SK-N-SH (cell line): ENCODE results near the gene TBC1D8. TPM values are rescaled to one million over a fixed set of nuclear protein-coding genes. Genes with fewer than 3 reads are reported as not detected.
A peak's percentile ranks its signal among the peaks of the same experiment; 100 is the strongest.

Source experiments
- CTCF ChIA-PET: fragments of 300-600, 350-600 bp; formaldehyde crosslinking; extraction: SDS; loops from one replicate; lab custom pipeline; 2021; lab: Yijun Ruan, JAX
- POLR2A ChIA-PET: fragments of 350-600 bp; sonication (Branson Sonifier 250); formaldehyde crosslinking; extraction: SDS; loops from one replicate; lab custom pipeline; 2020; ENCODE audit warnings: antibody characterized with exemption, inconsistent platforms; lab: Yijun Ruan, JAX
- DNase-seq: peaks from one replicate; pipeline ENCODE4 v3.0.0; 2012
- H2AFZ ChIP-seq: fragments of 200-600 bp; sonication (generic); 2 replicates; pipeline ENCODE4 v1.8.1; 2016; ENCODE audit warnings: antibody characterized with exemption, mild to moderate bottlenecking, low read depth
- H3F3A ChIP-seq: fragments of 200-600 bp; sonication (generic); replicated peaks from 2 replicates; pipeline ENCODE3; 2016; ENCODE audit warnings: antibody characterized with exemption, mild to moderate bottlenecking; ENCODE audit not compliant: insufficient read depth
- H3K27ac ChIP-seq, 2 experiments: fragments of 200-500 bp in 1 of 2; fragments of 200-600 bp in 1 of 2; sonication (Bioruptor generic) in 1 of 2; sonication (generic), shearing (Covaris generic) in 1 of 2; 2 replicates each; pipeline versions ENCODE4 v1.5.1 to v1.6.1; 2014 to 2016; ENCODE audit warnings: low read depth in 2 of 2, inconsistent platforms in 1 of 2, low read length in 1 of 2, mild to moderate bottlenecking in 1 of 2, mixed read lengths in 1 of 2
- H3K27me3 ChIP-seq: fragments of 200-600 bp; sonication (generic), shearing (Covaris generic); 2 replicates; pipeline ENCODE4 v1.6.1; 2016; ENCODE audit warnings: mixed run types; ENCODE audit not compliant: insufficient read depth
- H3K36me3 ChIP-seq, 2 experiments: fragments of 200-500 bp in 1 of 2; fragments of 200-600 bp in 1 of 2; sonication (Bioruptor generic) in 1 of 2; sonication (generic) in 1 of 2; replicated peaks in 1 of 2; 2 replicates each; pipeline versions ENCODE3 to v1.5.1; 2014 to 2016; ENCODE audit warnings: low read length in 1 of 2, mild to moderate bottlenecking in 1 of 2; ENCODE audit not compliant: insufficient read depth in 2 of 2, control insufficient read depth in 1 of 2
- H3K4me1 ChIP-seq, 2 experiments: fragments of 200-500 bp in 1 of 2; fragments of 200-600 bp in 1 of 2; sonication (Bioruptor generic) in 1 of 2; sonication (generic), shearing (Covaris generic) in 1 of 2; 2 replicates each; pipeline versions ENCODE4 v1.5.1 to v1.6.1; 2014 to 2016; ENCODE audit warnings: low read depth in 1 of 2, low read length in 1 of 2, mixed run types in 1 of 2; ENCODE audit not compliant: insufficient read depth in 2 of 2, control insufficient read depth in 1 of 2
- H3K4me2 ChIP-seq: fragments of 200-600 bp; sonication (generic), shearing (Covaris generic); 2 replicates; pipeline ENCODE4 v1.6.1; 2017; ENCODE audit warnings: mixed run types
- H3K4me3 ChIP-seq, 2 experiments: fragments of 200-500 bp in 1 of 2; fragments of 200-600 bp in 1 of 2; sonication (Bioruptor generic) in 1 of 2; sonication (generic), shearing (Covaris generic) in 1 of 2; 2 replicates each; pipeline versions ENCODE4 v1.5.1 to v1.8.1; 2014 to 2016; ENCODE audit warnings: low read depth in 2 of 2, inconsistent platforms in 1 of 2, low read length in 1 of 2, mild to moderate bottlenecking in 1 of 2, mixed read lengths in 1 of 2, moderate library complexity in 1 of 2
- H3K79me2 ChIP-seq: fragments of 200-600 bp; sonication (generic); 2 replicates; pipeline ENCODE4 v1.8.1; 2017; ENCODE audit warnings: mild to moderate bottlenecking; ENCODE audit not compliant: insufficient read depth
- H3K9ac ChIP-seq: fragments of 200-600 bp; sonication (generic); 2 replicates; pipeline ENCODE4 v1.6.1; 2017; ENCODE audit warnings: mixed run types
- H3K9me2 ChIP-seq: fragments of 200-600 bp; sonication (generic); 2 replicates; pipeline ENCODE4 v1.6.1; 2017; ENCODE audit warnings: mixed run types
- H3K9me3 ChIP-seq: fragments of 200-600 bp; sonication (generic); 2 replicates; pipeline ENCODE4 v1.6.1; 2017; ENCODE audit warnings: mixed run types, mild to moderate bottlenecking, moderate library complexity
- H4K20me1 ChIP-seq: fragments of 200-600 bp; sonication (generic); 2 replicates; pipeline ENCODE4 v1.6.1; 2017; ENCODE audit warnings: mild to moderate bottlenecking, mixed run types; ENCODE audit not compliant: insufficient read depth
- FOXM1 ChIP-seq: IDR thresholded peaks from 2 replicates; pipeline ENCODE4 v1.4.0; 2012; ENCODE audit warnings: low read depth, mild to moderate bottlenecking
- GABPA ChIP-seq: IDR thresholded peaks from 2 replicates; pipeline ENCODE4 v1.4.0; 2012; ENCODE audit warnings: low read depth, mild to moderate bottlenecking
- GATA2 ChIP-seq: sonication (generic); formaldehyde crosslinking; IDR thresholded peaks from 2 replicates; pipeline ENCODE4 v1.5.0; 2020; ENCODE audit warnings: mild to moderate bottlenecking, missing genetic modification reagents
- PBX3 ChIP-seq: IDR thresholded peaks from 2 replicates; pipeline ENCODE4; 2012
- POLR2AphosphoS5 ChIP-seq: IDR thresholded peaks from 2 replicates; pipeline ENCODE4 v1.6.1; 2012; ENCODE audit warnings: low read depth, low read length
- RAD21 ChIP-seq: IDR thresholded peaks from 2 replicates; pipeline ENCODE4 v1.6.1; 2012; ENCODE audit warnings: mild to moderate bottlenecking, low read length
- RCOR1 ChIP-seq: fragments of 150-350 bp; IDR thresholded peaks from 2 replicates; pipeline ENCODE4 v1.6.1; 2017; ENCODE audit warnings: antibody characterized with exemption, low read length
- REST ChIP-seq: IDR thresholded peaks from 2 replicates; pipeline ENCODE4 v1.6.1; 2012; ENCODE audit warnings: mild to moderate bottlenecking, low read depth, low read length, moderate library complexity
- RFX5 ChIP-seq: IDR thresholded peaks from 2 replicates; pipeline ENCODE4 v1.6.1; 2012; ENCODE audit warnings: mild to moderate bottlenecking, improper control_type of control experiment, low read length
- RXRA ChIP-seq: IDR thresholded peaks from 2 replicates; pipeline ENCODE4 v1.4.0; 2012; ENCODE audit warnings: low read depth, mild to moderate bottlenecking, borderline replicate concordance
- SMC3 ChIP-seq: IDR thresholded peaks from 2 replicates; pipeline ENCODE4 v1.6.1; 2012; ENCODE audit warnings: low read depth, low read length, improper control_type of control experiment
- TCF12 ChIP-seq: IDR thresholded peaks from 2 replicates; pipeline ENCODE4 v1.4.0; 2012
- USF1 ChIP-seq: IDR thresholded peaks from 2 replicates; pipeline ENCODE4 v1.4.0; 2012; ENCODE audit warnings: low read depth, borderline replicate concordance
- WGBS: methylation state at CpG from one replicate; pipeline ENCODE4 v1.1.6; 2017; ENCODE audit warnings: low lambda C conversion rate; 5-methylcytosine and 5-hydroxymethylcytosine counted together
- polyA plus RNA-seq, 3 experiments: library from polyadenylated mRNA; depleted of rRNA; stranded (reverse); fragments of >200 nt; gene quantifications; 2 replicates each; pipeline ENCODE4 v1.2.3, GENCODE V29; 2012
- TF ChIP-seq, protein P1 (sequence below): fragments of 150-350 bp; IDR thresholded peaks from 2 replicates; pipeline ENCODE4 v1.6.1; 2017; ENCODE audit warnings: antibody characterized with exemption, low read length, low read depth, borderline replicate concordance
- TF ChIP-seq, protein P2 (sequence below): fragments of 200-600 bp; sonication (generic); IDR thresholded peaks from 2 replicates; pipeline ENCODE4 v1.6.1; 2017; ENCODE audit warnings: antibody characterized with exemption, mild to moderate bottlenecking, moderate library complexity

TBC1D8 gene
- polyA plus RNA-seq, 1 of the 3 experiments (the other 2 are of a cell fraction), result 5.3 TPM

DNA sequence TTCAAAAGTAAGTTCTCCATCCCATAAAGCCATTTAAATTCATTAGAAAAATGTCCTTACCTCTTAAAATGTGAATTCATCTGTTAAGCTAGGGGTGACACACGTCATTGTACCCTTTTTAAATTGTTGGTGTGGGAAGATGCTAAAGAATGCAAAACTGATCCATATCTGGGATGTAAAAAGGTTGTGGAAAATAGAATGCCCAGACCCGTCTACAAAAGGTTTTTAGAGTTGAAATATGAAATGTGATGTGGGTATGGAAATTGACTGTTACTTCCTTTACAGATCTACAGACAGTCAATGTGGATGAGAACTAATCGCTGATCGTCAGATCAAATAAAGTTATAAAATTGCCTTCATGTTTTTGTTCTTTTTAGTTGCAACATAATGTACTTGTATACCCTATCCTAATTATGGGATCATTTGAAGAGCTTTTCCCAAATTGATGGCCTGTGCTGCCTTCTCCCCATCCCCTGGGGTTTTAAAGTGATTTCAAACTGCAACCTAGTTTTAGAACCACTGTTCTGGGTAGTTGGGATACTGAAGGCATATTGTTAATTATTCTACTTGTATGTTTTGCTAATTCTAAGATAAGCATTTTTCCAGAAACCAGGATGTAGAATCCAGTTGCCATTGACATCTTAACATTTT lies 145.0 kb downstream of the TBC1D8 start:
- Histone ChIP-seq H4K20me1 (peaks cover 45% of the 10 kb centered on the region), H3K27ac (peak overlapping the region in 1 of 2 experiments; percentile 14; a peak in 1 of 4 replicates), H3K9me3 (no peaks in the 10 kb centered on the region), H3K4me1 (peaks cover 11 to 24% of the 10 kb centered on the region in 2 experiments), H3K36me3 (peaks cover 61 to 68% of the 10 kb centered on the region in 2 experiments), H3K4me3 (no peak overlapping the region), H3K27me3 (no peaks in the 10 kb centered on the region), H3K79me2 (peaks cover 35% of the 10 kb centered on the region), H3K4me2 (peak overlapping the region; percentile 84; the same call in 1 of the 2 replicates), H3F3A (peaks cover 63% of the 10 kb centered on the region), H3K9me2 (no peaks in the 10 kb centered on the region), H3K9ac (no peak overlapping the region), H2AFZ (no peak overlapping the region)
- POLR2A ChIA-PET, result interaction anchor here (0.6 kb wide), 1 partner anchor 104 kb away, joined by 3 read pairs; no protein-coding TSS in a partner anchor
- DNase-seq, result no peak
- WGBS, result 75% methylated on average over 4 of the region's 4 CpGs
- no peak for TF ChIP-seq PBX3
- TF ChIP-seq, protein P1, sequence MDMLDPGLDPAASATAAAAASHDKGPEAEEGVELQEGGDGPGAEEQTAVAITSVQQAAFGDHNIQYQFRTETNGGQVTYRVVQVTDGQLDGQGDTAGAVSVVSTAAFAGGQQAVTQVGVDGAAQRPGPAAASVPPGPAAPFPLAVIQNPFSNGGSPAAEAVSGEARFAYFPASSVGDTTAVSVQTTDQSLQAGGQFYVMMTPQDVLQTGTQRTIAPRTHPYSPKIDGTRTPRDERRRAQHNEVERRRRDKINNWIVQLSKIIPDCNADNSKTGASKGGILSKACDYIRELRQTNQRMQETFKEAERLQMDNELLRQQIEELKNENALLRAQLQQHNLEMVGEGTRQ, result no peak
- TF ChIP-seq POLR2AphosphoS5, result 0 out of 2 replicates have a peak, but pooled peaks have one; percentile 26
- no peak for TF ChIP-seq RAD21
- TF ChIP-seq, protein P2, sequence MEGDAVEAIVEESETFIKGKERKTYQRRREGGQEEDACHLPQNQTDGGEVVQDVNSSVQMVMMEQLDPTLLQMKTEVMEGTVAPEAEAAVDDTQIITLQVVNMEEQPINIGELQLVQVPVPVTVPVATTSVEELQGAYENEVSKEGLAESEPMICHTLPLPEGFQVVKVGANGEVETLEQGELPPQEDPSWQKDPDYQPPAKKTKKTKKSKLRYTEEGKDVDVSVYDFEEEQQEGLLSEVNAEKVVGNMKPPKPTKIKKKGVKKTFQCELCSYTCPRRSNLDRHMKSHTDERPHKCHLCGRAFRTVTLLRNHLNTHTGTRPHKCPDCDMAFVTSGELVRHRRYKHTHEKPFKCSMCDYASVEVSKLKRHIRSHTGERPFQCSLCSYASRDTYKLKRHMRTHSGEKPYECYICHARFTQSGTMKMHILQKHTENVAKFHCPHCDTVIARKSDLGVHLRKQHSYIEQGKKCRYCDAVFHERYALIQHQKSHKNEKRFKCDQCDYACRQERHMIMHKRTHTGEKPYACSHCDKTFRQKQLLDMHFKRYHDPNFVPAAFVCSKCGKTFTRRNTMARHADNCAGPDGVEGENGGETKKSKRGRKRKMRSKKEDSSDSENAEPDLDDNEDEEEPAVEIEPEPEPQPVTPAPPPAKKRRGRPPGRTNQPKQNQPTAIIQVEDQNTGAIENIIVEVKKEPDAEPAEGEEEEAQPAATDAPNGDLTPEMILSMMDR, result no peak
- no peak for TF ChIP-seq TCF12
- CTCF ChIA-PET, result interaction anchor here (0.8 to 10.3 kb wide), 3 partner anchors 30 to 400 kb away, joined by 4 to 57 read pairs (median 6); partner anchors contain the start of gene TBC1D8

DNA sequence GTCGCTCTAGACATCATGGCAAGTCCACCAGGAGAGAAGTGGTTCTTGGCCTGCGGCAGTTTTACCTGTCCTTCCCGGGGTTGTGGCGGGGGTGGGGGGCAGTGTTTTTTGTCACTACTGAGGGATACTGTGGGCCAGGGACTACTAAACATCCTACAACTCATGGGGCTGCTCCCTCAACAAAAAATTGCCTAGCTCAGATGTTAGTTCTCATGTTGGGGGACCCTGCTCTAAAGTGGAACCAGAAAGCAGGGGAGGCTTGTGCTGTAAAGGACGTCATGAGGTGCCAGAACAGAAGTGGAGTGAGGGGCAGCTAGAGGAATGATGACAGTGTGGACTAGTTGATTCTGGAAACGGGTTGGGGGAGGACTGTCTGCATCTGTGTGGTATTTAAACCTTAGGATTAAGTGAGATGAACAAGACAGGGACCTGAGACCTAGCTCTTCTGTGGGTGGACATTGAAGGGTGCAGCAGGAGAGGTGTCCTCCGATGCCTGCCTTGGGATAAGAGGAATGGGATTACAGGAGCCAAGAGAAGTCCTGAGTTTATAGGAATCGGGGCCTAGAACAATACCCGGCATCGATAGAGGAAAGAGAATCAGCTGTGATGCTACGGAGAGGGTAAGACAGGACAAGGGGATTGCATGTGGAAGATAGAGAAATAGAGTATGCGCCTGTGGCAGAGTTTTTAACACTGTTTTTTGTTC lies 146.4 kb downstream of the TBC1D8 start:
- no peak overlapping the region for H2AFZ ChIP-seq
- peaks cover 11 to 24% of the 10 kb centered on the region in 2 experiments for H3K4me1 ChIP-seq
- H3K4me3 ChIP-seq, result peak overlapping the region in 1 of 2 experiments; percentile 96; a peak in 2 of 4 replicates
- no peak overlapping the region for H3K9ac ChIP-seq
- H3K36me3 ChIP-seq, result peaks cover 53 to 59% of the 10 kb centered on the region in 2 experiments
- H4K20me1 ChIP-seq, result peaks cover 45% of the 10 kb centered on the region
- no peak for DNase-seq
- CTCF ChIA-PET, result interaction anchor here (0.6 to 10.3 kb wide), 9 partner anchors 8 to 398 kb away, joined by 3 to 57 read pairs (median 3); partner anchors contain the start of gene TBC1D8
- 84% methylated on average over 10 of the region's 12 CpGs for WGBS
- POLR2A ChIA-PET, result no interaction called here
- no peaks in the 10 kb centered on the region for H3K27me3 ChIP-seq
- H3F3A ChIP-seq, result peaks cover 50% of the 10 kb centered on the region
- peaks cover 35% of the 10 kb centered on the region for H3K79me2 ChIP-seq
- no peaks in the 10 kb centered on the region for H3K9me2 ChIP-seq
- H3K27ac ChIP-seq, result peak overlapping the region; percentile 4 to 81; a peak in 1 of 4 replicates
- TF ChIP-seq USF1, result no peak
- no peak for TF ChIP-seq REST
- no peak for TF ChIP-seq RFX5
- TF ChIP-seq RAD21, result no peak
- no peak for TF ChIP-seq SMC3
- TF ChIP-seq POLR2AphosphoS5, result no peak
- no peak for TF ChIP-seq GABPA
- no peak for TF ChIP-seq RCOR1
- TF ChIP-seq FOXM1, result no peak
- no peak for TF ChIP-seq RXRA
- TF ChIP-seq, protein P1, result no peak
- no peak for TF ChIP-seq GATA2 (CRISPR knock-in tag)
- no peaks in the 10 kb centered on the region for H3K9me3 ChIP-seq
- peak overlapping the region; percentile 84 for H3K4me2 ChIP-seq
